ENCODE results near the gene CDC42EP1.

DNA sequence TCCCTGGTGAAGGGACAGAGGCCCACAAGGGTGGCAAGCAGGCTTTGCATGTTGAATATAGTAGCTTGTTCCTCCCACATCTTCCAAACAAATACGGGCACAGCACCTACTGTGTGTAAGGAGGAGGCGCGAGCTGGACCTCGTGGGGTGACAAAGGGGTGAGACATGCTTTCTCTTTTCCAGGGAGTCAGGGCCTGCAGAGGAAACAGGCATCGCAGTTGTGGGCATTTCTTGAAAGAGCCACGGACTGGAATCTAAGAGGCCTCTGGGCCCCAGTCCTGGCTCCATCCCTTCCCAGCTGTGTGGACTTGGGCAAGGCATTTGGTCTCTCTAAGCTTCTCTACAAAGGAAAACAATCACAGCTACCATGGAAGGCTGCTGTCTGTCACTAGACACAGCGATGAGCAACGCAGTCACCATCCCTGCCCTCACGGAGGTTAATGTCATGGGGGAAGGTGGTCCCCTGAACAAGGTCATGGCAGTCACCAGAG lies 13.0 kb upstream of the CDC42EP1 start:
- TF ChIP-seq ELF1 (IDR thresholded peaks at IDR 0.05) (no peak), TAF1 (IDR thresholded peaks at IDR 0.05; ENCODE audit: borderline replicate concordance, low read depth, low read length) (no peak), REST (IDR thresholded peaks at IDR 0.05; ENCODE audit: low read depth, low read length) (no peak), RXRA (IDR thresholded peaks at IDR 0.05; ENCODE audit: borderline replicate concordance, low read depth) (no peak), GATA2 (CRISPR knock-in tag; IDR thresholded peaks at IDR 0.05) (no peak), FOSL2 (IDR thresholded peaks at IDR 0.05; ENCODE audit: borderline replicate concordance, low read depth) (no peak), EP300 (IDR thresholded peaks at IDR 0.05; ENCODE audit: borderline replicate concordance in 1 of 2, low read depth in 1 of 2, low read length in 1 of 2) (no peak)
- TF ChIP-seq, protein P1, sequence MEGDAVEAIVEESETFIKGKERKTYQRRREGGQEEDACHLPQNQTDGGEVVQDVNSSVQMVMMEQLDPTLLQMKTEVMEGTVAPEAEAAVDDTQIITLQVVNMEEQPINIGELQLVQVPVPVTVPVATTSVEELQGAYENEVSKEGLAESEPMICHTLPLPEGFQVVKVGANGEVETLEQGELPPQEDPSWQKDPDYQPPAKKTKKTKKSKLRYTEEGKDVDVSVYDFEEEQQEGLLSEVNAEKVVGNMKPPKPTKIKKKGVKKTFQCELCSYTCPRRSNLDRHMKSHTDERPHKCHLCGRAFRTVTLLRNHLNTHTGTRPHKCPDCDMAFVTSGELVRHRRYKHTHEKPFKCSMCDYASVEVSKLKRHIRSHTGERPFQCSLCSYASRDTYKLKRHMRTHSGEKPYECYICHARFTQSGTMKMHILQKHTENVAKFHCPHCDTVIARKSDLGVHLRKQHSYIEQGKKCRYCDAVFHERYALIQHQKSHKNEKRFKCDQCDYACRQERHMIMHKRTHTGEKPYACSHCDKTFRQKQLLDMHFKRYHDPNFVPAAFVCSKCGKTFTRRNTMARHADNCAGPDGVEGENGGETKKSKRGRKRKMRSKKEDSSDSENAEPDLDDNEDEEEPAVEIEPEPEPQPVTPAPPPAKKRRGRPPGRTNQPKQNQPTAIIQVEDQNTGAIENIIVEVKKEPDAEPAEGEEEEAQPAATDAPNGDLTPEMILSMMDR (IDR thresholded peaks at IDR 0.05): no peak

All from SK-N-SH (cell line).